ENCODE results near the gene NLRP12.

- TF ChIP-seq CTCF (IDR thresholded peaks at IDR 0.05; ENCODE audit: insufficient read depth, low read length, poor library complexity, severe bottlenecking) (no peak), EZH2phosphoT487 (conservative IDR thresholded peaks at IDR 0.05; ENCODE audit: low read length) (no peak)
Measured at GRCh38 chr19:53865918-53866864, 42.1 kb upstream of the NLRP12 start.
